HG02840 (cell line): ENCODE results near the gene MAPRE2.
"Not testable (repeated sequence)": the region's sequence is repeated elsewhere in the genome, so short reads cannot be mapped to it uniquely, and the experiment has no call there.

ENCODE experiments used
- ATAC-seq: cut with Tn5 transposase; IDR thresholded peaks from one replicate; pipeline ENCODE4 v1.9.1; 2021; ENCODE audit warnings: mild to moderate bottlenecking, moderate library complexity, moderate number of reproducible peaks; ENCODE audit not compliant: unreplicated experiment, low FRiP score

Gene MAPRE2

DNA sequence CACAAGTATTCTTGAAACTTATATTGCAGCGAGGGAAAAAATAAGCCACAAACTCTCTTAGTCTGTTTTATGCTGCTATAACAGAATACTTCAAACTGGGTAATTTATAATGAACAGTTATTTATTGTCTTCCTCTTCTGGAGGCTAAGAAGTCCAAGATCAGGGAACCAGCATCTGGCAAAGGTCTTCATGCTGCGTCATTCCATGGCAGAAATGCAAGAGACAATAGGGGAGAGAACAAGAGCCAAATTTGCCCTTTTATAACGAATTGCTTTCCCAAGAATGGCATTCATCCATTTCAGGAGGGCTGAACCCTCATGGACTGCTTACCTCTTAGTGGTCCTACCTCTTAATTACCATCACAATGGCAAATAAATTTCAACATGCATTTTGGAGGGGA lies 46.5 kb downstream of the MAPRE2 start:
- ATAC-seq = no peak

DNA sequence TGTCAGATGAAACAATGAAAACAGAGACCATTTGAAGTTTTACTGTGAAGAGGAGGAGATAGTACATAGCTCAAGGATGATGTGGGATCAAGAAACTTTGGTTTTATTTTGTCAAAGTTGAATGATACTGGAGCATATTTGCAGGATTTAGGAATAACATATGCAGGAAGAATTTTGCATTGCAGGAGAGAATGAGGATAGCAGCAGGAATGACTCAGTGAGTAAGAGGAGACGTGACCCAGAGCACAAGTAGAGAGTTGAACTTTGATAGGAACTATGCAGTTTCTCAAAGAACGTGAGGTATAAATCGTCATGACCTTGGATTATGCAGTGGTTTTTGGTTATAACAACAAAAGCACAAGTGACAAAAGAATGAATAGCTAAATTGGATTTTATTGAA lies 47.7 kb downstream of the MAPRE2 start:
- no peak for ATAC-seq

DNA sequence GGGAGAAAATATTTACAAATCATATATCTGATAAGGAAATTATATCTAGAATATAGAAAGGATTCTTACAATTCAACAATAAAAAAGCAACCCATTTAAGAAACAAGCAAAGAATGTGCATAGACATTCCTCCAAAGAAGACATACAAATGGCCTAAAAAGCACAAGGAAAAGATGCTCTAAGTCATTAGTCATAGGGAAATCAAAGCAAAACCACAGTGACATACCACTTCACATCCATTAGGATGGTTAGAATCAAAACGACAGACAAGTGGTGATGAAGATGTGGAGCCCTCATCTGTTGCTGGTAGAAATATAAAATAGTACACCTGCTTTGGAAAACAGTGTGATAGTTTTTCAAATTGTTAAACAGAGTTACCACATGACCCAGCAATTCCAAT lies 48.2 kb downstream of the MAPRE2 start:
- ATAC-seq = no peak

DNA sequence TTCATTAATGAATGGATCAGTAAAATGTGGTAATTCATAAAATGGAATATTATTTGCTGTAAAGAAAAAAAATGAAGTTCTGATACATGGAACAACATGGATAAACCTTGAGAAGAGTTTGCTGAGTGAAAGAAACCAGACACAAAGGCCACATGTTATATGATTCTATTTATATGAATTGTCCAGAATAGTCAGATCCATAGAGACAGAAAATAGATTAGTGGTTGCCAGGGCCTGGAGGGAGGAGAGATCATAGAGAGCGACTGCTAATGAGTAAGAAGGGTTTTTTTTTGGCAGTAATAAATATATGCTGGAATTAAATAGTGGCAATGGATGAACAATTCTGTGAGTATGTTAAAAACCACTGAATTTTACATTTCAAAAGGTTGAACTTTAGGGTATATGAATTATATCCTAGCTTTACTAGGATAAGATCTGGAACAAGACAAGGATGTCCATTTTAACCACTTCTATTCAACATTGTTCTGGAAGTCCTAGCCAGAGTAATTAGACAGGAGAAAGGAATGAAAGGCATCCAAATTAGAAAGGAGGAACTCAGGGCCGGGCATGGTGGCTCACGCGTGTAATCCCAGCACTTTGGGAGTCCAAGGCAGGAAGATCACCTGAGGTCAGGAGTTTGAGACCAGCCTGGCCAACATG lies 48.8 kb downstream of the MAPRE2 start:
- no peak for ATAC-seq

DNA sequence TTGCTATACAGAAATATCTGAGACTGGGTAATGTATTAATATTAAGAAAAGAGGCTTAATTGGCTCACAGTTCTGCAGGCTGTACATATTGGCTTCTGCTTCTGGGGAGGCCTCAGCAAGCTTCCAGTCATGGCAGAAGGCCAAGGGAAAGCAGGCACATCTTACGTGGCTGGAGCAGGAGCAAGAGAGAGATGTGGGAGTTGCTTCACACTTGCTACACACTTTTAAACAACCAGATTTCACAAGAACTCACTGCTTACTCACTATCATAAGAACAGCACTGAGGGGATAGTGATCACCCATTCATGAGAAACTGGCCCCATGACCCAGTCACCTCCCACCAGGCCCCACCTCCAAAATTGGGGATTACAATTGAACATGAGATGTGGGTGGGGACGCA lies 50.6 kb downstream of the MAPRE2 start:
- no peak for ATAC-seq

DNA sequence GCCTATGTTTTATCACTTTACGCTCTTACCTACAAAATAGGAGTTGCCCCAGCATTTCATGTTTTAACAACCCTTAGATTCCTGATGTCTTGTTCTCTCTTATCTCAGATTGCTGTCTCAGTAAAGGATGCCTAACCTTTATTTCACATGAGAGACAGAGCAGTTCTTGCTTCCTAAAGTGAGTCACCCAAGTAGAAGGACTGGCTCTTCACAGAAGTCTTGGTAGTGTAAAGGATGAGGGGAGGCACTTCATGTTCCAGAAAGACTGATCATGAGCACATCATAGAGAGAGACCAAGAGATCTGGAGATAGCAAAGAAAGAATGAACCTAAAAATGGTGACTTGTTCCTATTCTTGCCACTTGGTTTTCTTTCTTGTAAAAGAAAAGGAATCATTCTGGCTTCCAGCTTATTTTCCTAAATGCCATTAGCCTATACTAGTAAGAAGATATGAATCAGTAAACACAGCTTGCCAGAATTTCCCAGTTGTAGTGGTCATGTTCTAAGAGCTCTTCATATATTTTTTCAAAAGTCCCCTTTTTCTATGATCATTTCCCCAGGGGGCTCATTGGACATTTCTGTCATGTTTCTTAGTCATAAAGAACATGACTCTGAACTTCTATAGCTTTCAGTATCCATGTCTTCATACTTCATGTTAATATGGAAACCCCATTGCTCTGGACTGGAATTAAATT lies 54.9 kb downstream of the MAPRE2 start:
- ATAC-seq = peak; percentile 86

DNA sequence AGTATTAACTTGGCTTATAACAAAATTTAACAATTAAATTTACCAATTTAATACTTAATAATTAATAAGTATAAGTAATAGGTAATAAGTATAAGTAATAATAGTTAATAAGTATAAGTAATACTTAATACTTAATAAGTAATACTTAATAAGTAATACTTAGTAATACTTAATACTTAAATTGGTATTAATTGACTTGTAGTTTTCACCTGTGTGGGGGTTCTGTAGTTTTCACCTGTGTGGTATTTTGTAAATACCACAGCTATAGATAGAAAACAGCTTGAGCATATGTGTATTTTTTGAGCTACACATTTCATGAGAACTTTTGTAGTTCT lies 55.4 kb downstream of the MAPRE2 start:
- no peak for ATAC-seq

DNA sequence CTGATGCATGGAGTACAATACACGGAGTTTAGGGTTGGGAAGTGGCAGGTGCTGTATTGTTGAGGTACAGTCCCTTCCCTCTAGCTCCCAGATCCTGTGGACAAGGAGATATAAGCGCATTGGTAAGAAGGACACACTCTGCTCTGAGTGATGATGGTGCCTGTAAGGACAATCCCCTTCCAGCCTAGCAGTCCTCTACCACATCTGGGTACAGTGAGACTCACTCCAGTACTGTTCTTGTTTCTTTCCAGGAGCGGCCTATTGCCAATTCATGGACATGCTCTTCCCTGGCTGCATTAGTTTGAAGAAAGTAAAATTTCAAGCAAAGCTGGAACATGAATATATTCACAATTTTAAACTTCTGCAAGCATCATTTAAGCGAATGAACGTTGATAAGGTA lies 56.0 kb downstream of the MAPRE2 start:
- no peak for ATAC-seq

DNA sequence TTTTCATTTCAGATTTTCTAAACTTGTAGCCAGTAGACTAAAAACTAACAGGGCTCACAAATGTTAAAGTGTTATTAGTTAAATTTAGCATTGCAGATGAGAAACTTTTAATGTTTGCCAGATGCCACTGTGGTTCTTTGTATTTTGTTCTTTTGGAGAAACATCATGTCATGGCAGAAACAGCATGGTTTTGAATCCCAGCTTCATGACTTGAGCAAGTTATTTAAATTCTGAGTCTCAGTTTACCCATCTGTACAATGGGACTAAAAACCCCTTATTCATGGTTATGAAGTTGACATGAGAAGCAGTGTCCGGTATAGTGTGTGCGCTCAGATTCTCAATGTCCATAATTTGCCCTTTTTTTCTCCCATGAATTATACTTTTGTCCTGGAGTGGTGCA lies 56.5 kb downstream of the MAPRE2 start:
- no peak for ATAC-seq

DNA sequence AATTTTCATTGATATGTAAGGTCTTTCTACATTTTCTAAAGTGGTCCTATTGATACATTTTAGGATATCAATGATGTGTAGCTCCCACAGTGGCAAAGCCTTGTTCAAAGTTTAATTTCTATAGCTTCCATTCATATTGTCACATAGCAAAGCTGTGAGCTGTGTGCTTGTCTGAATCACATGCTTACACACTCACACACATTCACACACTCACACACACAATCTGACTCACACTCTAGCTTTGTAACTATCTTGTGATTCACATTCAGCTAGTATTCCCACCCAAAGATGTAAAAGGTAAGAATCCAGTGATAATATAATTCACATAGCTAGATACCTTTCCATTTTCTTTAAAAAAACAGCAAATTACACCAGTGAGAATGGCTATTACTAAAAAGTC lies 58.7 kb downstream of the MAPRE2 start:
- ATAC-seq = no peak

DNA sequence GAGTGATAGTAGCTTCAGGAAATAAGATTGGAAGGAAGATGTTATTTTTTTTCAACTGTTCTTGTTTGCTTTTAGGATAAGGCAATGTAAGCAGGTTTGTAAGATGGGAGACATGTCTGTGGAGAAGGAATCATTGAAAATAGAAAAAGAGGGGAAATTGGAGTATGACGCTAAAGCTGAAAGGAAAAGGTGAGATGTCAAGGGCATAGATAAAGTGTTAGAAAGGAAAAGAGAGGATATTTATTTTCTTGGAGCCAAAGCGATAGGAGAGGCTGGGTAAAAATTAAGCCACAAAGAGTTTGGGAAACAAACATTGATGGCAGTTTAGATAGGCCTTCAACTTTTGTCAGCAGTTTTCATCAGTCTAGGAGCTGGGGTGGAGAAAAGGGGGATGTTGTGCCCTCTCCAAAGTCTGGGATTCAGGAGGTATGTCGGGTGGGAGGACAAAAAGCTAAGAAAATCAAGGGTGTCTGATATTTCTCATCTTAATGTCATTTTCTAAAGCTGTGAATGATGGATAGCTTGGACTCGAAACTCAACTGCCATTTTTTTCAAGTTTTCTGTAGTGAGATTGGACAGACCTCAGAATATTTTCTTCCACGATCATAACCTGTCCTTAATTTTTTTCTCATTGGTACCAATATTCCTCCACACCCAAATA lies 63.3 kb downstream of the MAPRE2 start:
- no peak for ATAC-seq

DNA sequence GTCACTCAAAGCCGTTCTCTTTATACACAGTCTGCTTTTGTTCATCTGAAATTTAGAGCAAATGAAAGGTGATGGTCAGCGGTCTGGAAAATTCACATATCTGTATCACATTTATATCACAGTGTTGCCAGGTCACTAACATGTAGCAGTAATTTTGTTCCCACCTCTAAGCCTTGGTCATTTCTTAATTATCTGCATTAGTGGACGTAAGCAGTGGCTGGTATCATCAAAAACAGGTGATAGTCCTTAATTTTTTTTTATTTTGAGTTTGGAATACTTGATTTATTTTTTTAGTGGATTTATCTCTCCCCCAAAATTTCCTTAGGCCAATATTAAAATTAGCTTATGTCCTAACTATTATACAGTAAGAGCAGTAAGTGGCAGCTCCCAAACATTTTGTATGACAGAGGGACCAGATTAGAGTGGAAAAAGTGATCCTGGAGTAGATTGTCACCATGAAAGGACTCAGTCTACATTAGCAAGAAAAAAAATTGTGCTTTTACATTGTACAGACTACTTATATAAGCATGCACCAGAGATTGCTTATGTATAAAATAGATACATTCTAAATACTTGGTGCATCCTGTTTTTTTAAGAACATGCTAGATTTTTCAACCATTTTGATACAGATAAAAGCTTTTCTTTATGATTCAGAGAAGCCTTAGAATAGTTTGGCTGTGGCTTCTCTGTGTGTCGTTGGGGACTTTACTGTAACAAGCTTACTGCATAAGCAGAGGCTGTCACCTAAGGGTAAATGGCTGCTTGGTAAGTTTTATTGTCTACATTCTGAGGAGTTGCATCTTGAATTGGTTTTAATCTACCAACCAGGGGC lies 65.0 kb downstream of the MAPRE2 start:
- ATAC-seq = no peak

DNA sequence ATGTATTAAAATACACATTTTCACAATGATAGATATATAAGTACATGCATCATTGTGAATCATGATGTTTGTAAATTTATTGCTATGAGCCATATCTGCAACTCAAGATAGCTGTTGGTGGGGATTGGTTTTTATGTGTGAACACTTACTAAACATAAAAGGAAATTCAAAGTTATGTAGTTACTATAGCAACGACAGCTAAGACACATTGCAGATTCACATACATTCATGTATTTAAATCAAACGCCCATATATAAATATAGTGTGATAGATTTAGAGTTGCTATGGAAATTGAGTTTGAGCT lies 65.6 kb downstream of the MAPRE2 start:
- ATAC-seq = no peak

DNA sequence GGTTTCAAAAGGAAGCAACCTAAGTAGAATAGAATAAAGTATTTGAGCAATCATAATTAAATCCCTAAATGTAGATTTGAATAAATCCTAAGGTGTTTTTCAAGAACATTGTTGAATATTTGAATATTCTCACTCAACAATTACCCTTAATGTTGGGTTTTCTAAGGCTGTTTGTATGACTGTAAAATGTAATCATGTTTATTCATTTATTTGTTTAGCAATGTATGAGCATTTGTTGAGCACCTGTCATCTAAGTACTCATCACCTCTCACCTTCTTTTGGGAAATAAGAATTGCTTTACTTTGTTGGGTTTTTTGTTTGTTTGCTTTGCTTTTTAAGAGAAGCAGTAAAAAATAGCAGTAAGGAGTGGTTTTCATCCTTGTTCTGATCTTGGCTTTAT lies 66.0 kb downstream of the MAPRE2 start:
- no peak for ATAC-seq

DNA sequence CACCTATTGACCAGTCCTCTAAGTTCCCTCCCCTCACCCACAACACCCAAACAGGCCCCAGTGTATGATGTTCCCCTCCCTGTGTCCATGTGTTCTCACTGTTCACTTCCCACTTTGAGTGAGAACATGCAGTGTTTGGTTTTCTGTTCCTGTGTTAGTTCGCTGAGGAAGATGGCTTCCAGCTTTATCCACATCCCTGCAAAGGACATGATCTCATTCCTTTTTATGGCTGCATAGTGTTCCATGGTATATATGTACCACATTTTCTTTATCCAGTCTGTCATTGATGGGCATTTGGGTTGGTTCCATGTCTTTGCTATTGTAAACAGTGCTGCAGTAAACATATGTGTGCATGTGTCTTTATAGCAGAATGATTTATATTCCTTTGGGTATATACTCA lies 66.9 kb downstream of the MAPRE2 start:
- not testable (repeated sequence) for ATAC-seq

DNA sequence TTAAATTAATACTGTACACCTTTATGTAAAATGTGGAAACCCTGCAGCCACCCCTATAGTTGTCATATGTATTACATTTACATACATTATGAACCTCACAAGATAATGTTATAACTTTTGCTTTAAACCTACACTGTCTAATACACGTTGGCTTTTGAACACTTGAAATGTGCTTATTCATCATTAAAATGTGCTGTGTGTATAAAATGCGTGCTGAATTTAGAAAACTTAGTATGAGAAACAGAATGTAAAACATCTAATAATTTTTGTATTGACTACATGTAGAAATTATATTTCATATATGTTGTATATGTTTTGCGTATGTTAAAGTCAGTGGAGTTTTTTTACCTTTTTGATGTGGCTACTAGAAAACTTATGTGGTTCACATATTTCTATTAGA lies 68.8 kb downstream of the MAPRE2 start:
- no peak for ATAC-seq

DNA sequence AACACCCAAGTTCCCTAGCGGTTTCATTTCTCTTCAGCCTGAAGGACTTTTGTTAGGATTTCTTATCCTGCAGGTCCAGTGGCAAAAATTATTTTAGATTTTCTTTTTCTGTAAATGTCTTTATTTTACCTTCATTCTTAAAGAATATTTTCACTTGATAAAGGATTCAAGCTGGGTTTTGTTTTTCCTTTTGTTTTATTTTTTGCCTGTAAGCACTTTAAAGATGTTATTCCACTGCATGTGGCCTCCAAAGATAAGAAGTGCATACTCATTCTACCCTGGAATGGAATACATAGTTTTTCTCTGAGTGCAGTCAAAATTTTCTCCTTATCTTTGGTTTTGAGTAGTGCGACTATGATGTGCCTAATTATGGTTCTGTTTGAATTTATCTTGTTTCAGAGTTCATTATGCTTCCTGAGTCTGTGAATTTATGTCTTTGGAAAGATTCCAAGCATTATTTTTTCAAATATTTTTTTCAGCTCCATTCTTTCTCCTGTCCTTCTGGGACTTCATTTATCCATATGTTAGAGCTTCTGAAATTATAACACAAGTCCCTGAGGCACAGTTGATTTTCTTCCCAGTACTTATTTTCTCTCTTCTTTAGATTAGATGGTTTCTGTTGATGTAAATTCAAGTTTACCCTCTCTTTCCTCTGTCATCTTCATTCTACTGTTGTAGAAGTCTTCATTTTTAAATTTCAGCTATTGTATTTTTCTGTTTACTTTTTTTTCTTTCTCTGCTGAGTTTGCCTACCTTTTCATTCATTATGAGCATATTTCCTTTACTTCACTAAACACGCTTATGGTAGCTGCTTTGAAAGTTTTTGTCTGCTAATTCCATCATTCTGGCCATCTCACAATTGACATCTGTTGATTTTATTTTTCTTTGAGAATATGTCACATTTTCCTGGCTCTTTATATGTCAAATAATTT lies 69.6 kb downstream of the MAPRE2 start:
- ATAC-seq = no peak

DNA sequence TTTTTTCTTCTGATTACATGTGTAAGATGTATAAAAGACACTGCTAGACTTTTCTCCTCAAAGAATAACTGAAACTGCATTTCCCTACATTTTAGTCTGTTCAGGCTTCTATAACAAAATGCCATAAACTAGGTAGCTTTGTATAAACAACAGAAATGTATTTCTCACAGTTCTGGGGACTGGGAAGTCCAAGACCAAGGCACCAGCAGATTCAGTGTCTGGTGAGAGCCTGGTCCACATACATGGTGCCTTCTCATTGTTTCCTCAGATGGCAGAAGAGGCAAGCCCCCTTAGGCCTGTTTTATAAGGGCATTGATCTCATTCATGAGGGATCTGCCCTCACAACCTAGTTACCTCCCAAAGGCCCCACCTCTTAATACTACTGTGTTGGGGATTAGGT lies 71.5 kb downstream of the MAPRE2 start:
- no peak for ATAC-seq

DNA sequence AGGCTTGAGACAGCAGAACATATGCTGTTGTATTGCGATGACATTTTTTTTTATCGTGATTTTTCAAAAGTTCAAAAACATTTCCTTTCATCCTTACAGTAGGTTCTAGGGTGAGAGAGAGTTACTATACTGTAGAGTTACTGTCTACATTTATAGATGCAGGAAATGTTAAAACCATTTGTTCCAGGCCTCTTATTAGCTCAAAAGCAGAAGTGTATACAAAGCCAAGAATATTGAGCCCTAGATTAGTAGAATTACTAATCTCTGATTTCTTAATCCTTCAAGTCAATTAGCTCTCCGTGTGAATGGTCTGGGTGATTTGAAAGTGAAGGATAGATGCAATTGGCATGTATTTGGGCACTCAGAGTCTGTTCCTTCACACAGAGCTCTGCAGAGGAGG lies 73.1 kb downstream of the MAPRE2 start:
- ATAC-seq = no peak

DNA sequence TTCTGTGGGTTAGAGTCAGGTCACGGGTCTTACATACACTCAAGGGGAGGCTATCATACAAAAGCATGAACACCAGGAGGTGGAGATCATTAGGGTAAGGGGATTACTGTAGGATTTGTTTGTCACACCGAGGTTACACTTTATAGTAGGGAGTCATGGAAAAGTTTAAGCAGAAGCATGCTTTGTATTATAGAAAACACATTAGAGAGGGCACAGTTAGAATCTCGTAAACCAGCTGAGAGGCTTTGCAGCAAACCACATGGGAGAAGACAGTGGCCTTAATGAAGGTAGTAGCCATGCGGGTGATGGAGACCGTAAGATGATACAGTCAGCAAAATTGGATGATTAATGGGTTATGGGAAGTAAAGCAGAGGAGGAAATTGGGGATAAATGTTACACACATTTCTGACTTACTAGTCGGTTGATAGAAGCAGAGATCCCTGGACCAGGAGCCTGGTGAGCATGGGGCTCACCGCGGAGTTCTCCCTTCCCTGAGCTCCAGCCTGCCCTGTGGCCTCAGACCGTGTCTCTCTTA lies 75.6 kb downstream of the MAPRE2 start:
- ATAC-seq = no peak
